IMR-90 (cell line): ENCODE measurements around the gene PLCB4. TPM values are rescaled to one million over a fixed set of nuclear protein-coding genes. Genes with fewer than 3 reads are reported as not detected.

ENCODE experiments used
- ATAC-seq: fragments of 200-7000 bp; cut with Tn5 transposase; 2 replicates; pipeline ENCODE4 v1.9.1; 2020; ENCODE audit warnings: low read depth, mild to moderate bottlenecking, moderate library complexity
- BruUV-seq: library from RNA; stranded (reverse); fragments of 400-500 nt; replicated peaks from 2 replicates; lab custom pipeline; 2021; lab: Mats Ljungman, UMichigan
- CTCF ChIA-PET: fragments of 300-600 bp; formaldehyde crosslinking; extraction: SDS; loops from one replicate; lab custom pipeline; 2021; ENCODE audit warnings: antibody characterized with exemption; lab: Yijun Ruan, JAX
- POLR2A ChIA-PET: fragments of 300-600 bp; sonication (Branson Sonifier 250); formaldehyde crosslinking; loops from one replicate; lab custom pipeline; 2022; ENCODE audit warnings: antibody characterized with exemption; ENCODE audit not compliant: unreplicated experiment; lab: Charles Lee
- DNase-seq: peaks from one replicate; pipeline ENCODE4 v3.0.0; 2013
- H2AFZ ChIP-seq: replicated peaks from 2 replicates; pipeline ENCODE3; 2013; ENCODE audit warnings: low read length, mild to moderate bottlenecking; ENCODE audit not compliant: poor library complexity
- H2AK5ac ChIP-seq: 2 replicates; pipeline ENCODE4 v1.6.1; 2013; ENCODE audit warnings: low read depth, low read length, inconsistent platforms
- H2AK9ac ChIP-seq: replicated peaks from 2 replicates; pipeline ENCODE3; 2013; ENCODE audit warnings: mild to moderate bottlenecking, low read depth, low read length, moderate library complexity; ENCODE audit not compliant: poor library complexity
- H2BK120ac ChIP-seq: 2 replicates; pipeline ENCODE4 v1.6.1; 2013; ENCODE audit warnings: low read depth, low read length, inconsistent platforms
- H2BK15ac ChIP-seq: 3 replicates; pipeline ENCODE4 v1.6.1; 2013; ENCODE audit warnings: low read depth, low read length, inconsistent platforms
- H2BK20ac ChIP-seq: 2 replicates; pipeline ENCODE4 v1.6.1; 2013; ENCODE audit warnings: low read depth, mild to moderate bottlenecking, inconsistent platforms, low read length, moderate library complexity
- H2BK5ac ChIP-seq: 2 replicates; pipeline ENCODE4 v1.6.1; 2013; ENCODE audit warnings: mild to moderate bottlenecking, low read depth, low read length, inconsistent platforms; ENCODE audit not compliant: poor library complexity, severe bottlenecking
- H3K14ac ChIP-seq: replicated peaks from 2 replicates; pipeline ENCODE4 v1.6.1; 2013; ENCODE audit warnings: low read depth, low read length, inconsistent platforms
- H3K18ac ChIP-seq: 2 replicates; pipeline ENCODE4 v1.6.1; 2013; ENCODE audit warnings: low read depth, low read length, control low read depth
- H3K23ac ChIP-seq: 2 replicates; pipeline ENCODE4 v1.6.1; 2013; ENCODE audit warnings: low read depth, low read length, inconsistent platforms
- H3K27ac ChIP-seq: 2 replicates; pipeline ENCODE4 v1.5.1; 2013; ENCODE audit warnings: mild to moderate bottlenecking, control low read depth, low read length; ENCODE audit not compliant: insufficient read depth
- H3K27me3 ChIP-seq: 2 replicates; pipeline ENCODE4 v1.6.1; 2013; ENCODE audit warnings: low read length; ENCODE audit not compliant: control insufficient read depth, insufficient read depth
- H3K36me3 ChIP-seq: 2 replicates; pipeline ENCODE4 v1.6.1; 2013; ENCODE audit warnings: low read length, mixed read lengths; ENCODE audit not compliant: control insufficient read depth, insufficient read depth
- H3K4ac ChIP-seq: 2 replicates; pipeline ENCODE4 v1.6.1; 2013; ENCODE audit warnings: low read depth, low read length, inconsistent platforms
- H3K4me1 ChIP-seq: 2 replicates; pipeline ENCODE4 v1.6.1; 2013; ENCODE audit warnings: low read length, mixed read lengths; ENCODE audit not compliant: control insufficient read depth, insufficient read depth
- H3K4me2 ChIP-seq: 2 replicates; pipeline ENCODE4 v1.6.1; 2013; ENCODE audit warnings: low read depth, mild to moderate bottlenecking, control low read depth, low read length, moderate library complexity
- H3K4me3 ChIP-seq: 2 replicates; pipeline ENCODE4 v1.5.1; 2013; ENCODE audit warnings: low read depth, mild to moderate bottlenecking, control low read depth, low read length, moderate library complexity; ENCODE audit not compliant: insufficient read depth
- H3K56ac ChIP-seq: 2 replicates; pipeline ENCODE4 v1.6.1; 2013; ENCODE audit warnings: low read length, inconsistent platforms; ENCODE audit not compliant: insufficient read depth; ENCODE audit errors: extremely low read depth
- H3K79me1 ChIP-seq, 2 experiments: 2 replicates each; pipeline ENCODE4 v1.6.1; 2013; ENCODE audit warnings: low read length in 2 of 2, inconsistent platforms in 1 of 2, low read depth in 1 of 2
- H3K9ac ChIP-seq: 2 replicates; pipeline ENCODE4 v1.6.1; 2013; ENCODE audit warnings: low read depth, low read length, control low read depth
- H3K9me1 ChIP-seq: 2 replicates; pipeline ENCODE4 v1.6.1; 2013; ENCODE audit warnings: low read length, inconsistent platforms; ENCODE audit not compliant: insufficient read depth
- H3K9me3 ChIP-seq: 2 replicates; pipeline ENCODE4 v1.6.1; 2013; ENCODE audit warnings: low read length; ENCODE audit not compliant: control insufficient read depth, insufficient read depth
- H4K20me1 ChIP-seq: 2 replicates; pipeline ENCODE4 v1.6.1; 2013; ENCODE audit warnings: low read length, inconsistent platforms; ENCODE audit not compliant: insufficient read depth
- H4K5ac ChIP-seq: 2 replicates; pipeline ENCODE4 v1.6.1; 2013; ENCODE audit warnings: mild to moderate bottlenecking, low read depth, low read length, control low read depth
- H4K8ac ChIP-seq, 2 experiments: 2 replicates each; pipeline ENCODE4 v1.6.1; 2013; ENCODE audit warnings: low read depth in 2 of 2, low read length in 2 of 2, control low read depth in 1 of 2, inconsistent platforms in 1 of 2
- H4K91ac ChIP-seq: 2 replicates; pipeline ENCODE4 v1.6.1; 2013; ENCODE audit warnings: low read depth, low read length, inconsistent platforms; ENCODE audit not compliant: insufficient read depth
- FOS ChIP-seq: fragments of 150-350 bp; IDR thresholded peaks from 2 replicates; pipeline ENCODE4 v1.6.1; 2016; ENCODE audit warnings: low read depth, low read length
- MXI1 ChIP-seq: IDR thresholded peaks from 2 replicates; pipeline ENCODE4 v1.6.1; 2012; ENCODE audit warnings: low read depth, mild to moderate bottlenecking, low read length, moderate library complexity, borderline replicate concordance
- NFE2L2 ChIP-seq: fragments of 150-350 bp; IDR thresholded peaks from 2 replicates; pipeline ENCODE4 v1.6.1; 2016; ENCODE audit warnings: low read depth, mild to moderate bottlenecking, low read length
- POLR2A ChIP-seq: IDR thresholded peaks from 2 replicates; pipeline ENCODE4 v1.6.1; 2012; ENCODE audit warnings: mild to moderate bottlenecking, low read depth, low read length
- RFX5 ChIP-seq: IDR thresholded peaks from 2 replicates; pipeline ENCODE4 v1.8.0; 2012; ENCODE audit warnings: low read depth, mild to moderate bottlenecking, low read length, moderate library complexity
- SMC3 ChIP-seq: fragments of 150-350 bp; IDR thresholded peaks from 2 replicates; pipeline ENCODE4 v1.6.1; 2016; ENCODE audit warnings: low read depth, mild to moderate bottlenecking, antibody characterized with exemption, low read length, moderate library complexity
- WGBS, 2 experiments: methylation state at CpG; one replicate each; pipeline versions ENCODE4 v1.1.5 to v1.1.7; 2013; ENCODE audit warnings: missing lambda C conversion rate in 2 of 2; ENCODE audit not compliant: insufficient read length in 1 of 2; ENCODE audit errors: extremely low coverage in 2 of 2; 5-methylcytosine and 5-hydroxymethylcytosine counted together
- dilution Hi-C: fragments of 300-500 bp; cut with HindIII; formaldehyde crosslinking; loops from one replicate; pipeline ENCODE4 v1.14.3; 2018; ENCODE audit warnings: low sequenced_read_pairs; ENCODE audit not compliant: unreplicated experiment
- in situ Hi-C: fragments of 300-500 bp; cut with MboI; formaldehyde crosslinking; loops from 3 replicates; pipeline ENCODE4 v1.14.3; 2019; ENCODE audit warnings: low sequenced_read_pairs, inconsistent platforms, mixed read lengths
- intact Hi-C: fragments of 100-400 bp; cut with micrococcal nuclease; formaldehyde crosslinking; loops from 2 replicates; pipeline ENCODE4 v1.10.0; 2022
- polyA plus RNA-seq, 3 experiments: library from polyadenylated mRNA; depleted of rRNA; stranded (reverse); fragments of >200 nt; gene quantifications; 2 replicates each; pipeline ENCODE4 v1.2.3, GENCODE V29; 2012; ENCODE audit warnings: low replicate concordance in 1 of 3
- total RNA-seq: library from RNA; depleted of rRNA; stranded (reverse); fragments of >200 nt; gene quantifications from 2 replicates; pipeline ENCODE4 v1.2.3, GENCODE V29; 2012
- TF ChIP-seq, protein P1 (sequence below): conservative IDR thresholded peaks from 2 replicates; pipeline ENCODE4 v1.5.1; 2012; ENCODE audit warnings: mild to moderate bottlenecking, low read depth, low read length, improper control_type of control experiment

PLCB4 gene
- total and polyA plus RNA-seq, 2 of the 4 experiments (the other 2 are of a cell fraction), result 12.5 to 24.0 TPM

DNA sequence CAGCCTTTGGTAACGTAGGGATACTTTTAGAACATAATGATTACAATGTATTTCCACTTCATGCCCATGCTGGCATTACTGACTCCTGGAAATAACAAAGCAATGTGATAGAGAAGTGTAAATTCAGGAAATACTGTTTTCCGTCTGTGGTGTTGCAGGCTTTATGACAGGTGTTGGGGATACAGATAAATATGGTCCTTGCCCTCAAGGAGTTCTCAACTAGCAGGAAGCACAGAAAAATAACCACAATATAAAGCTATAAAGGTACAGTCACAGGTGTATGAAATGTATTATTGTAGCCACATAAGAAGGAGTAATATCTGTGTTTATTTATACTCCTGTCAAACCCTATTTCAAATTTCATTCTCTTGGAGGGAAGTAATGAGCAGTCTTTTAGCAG, 432.6 kb downstream of the PLCB4 start:
- no peak for DNase-seq
- Histone ChIP-seq H3K27ac (no peak overlapping the region), H2AK5ac (no peak overlapping the region), H3K4ac (no peak overlapping the region), H3K14ac (no peak overlapping the region), H4K8ac (no peak overlapping the region), H3K4me3 (no peak overlapping the region), H3K18ac (no peak overlapping the region), H3K9me3 (peaks cover 5% of the 10 kb centered on the region; the same call in 1 of the 2 replicates), H3K9ac (no peak overlapping the region), H3K79me1 (no peaks in the 10 kb centered on the region), H2BK5ac (no peak overlapping the region), H3K4me2 (no peak overlapping the region), H3K36me3 (no peaks in the 10 kb centered on the region), H2AFZ (no peak overlapping the region), H3K9me1 (no peaks in the 10 kb centered on the region), H2AK9ac (no peak overlapping the region), H4K20me1 (no peaks in the 10 kb centered on the region; the same call in 1 of the 2 replicates), H2BK20ac (no peak overlapping the region), H2BK15ac (no peak overlapping the region), H3K27me3 (peaks cover 27% of the 10 kb centered on the region), H3K56ac (no peak overlapping the region), H3K23ac (no peak overlapping the region), H4K5ac (no peak overlapping the region), H3K4me1 (no peaks in the 10 kb centered on the region), H4K91ac (no peak overlapping the region), H2BK120ac (no peak overlapping the region)
- CTCF ChIA-PET, result interaction anchor here (0.6 kb wide), 1 partner anchor 979 kb away, joined by 4 read pairs; no protein-coding TSS in a partner anchor
- dilution Hi-C loops, result no loop called here
- no CpG with 5 or more reads among the region's 2 CpGs for WGBS, 2 experiments
- ATAC-seq, result no peak
- BruUV-seq, result no TSS peak
- POLR2A ChIA-PET, result no interaction called here
- in situ Hi-C loops, result no loop called here
- TF ChIP-seq FOS (no peak), POLR2A (no peak), MXI1 (no peak), RFX5 (no peak), SMC3 (no peak), NFE2L2 (no peak)
- TF ChIP-seq, protein P1, sequence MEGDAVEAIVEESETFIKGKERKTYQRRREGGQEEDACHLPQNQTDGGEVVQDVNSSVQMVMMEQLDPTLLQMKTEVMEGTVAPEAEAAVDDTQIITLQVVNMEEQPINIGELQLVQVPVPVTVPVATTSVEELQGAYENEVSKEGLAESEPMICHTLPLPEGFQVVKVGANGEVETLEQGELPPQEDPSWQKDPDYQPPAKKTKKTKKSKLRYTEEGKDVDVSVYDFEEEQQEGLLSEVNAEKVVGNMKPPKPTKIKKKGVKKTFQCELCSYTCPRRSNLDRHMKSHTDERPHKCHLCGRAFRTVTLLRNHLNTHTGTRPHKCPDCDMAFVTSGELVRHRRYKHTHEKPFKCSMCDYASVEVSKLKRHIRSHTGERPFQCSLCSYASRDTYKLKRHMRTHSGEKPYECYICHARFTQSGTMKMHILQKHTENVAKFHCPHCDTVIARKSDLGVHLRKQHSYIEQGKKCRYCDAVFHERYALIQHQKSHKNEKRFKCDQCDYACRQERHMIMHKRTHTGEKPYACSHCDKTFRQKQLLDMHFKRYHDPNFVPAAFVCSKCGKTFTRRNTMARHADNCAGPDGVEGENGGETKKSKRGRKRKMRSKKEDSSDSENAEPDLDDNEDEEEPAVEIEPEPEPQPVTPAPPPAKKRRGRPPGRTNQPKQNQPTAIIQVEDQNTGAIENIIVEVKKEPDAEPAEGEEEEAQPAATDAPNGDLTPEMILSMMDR, result no peak
- intact Hi-C loops, result no loop called here
